GM04503 (cell line): ENCODE data around the gene ZEB2.

Source experiments
- DNase-seq: peaks from one replicate; pipeline ENCODE4 v3.0.0-alpha.2; 2012; ENCODE audit warnings: low read depth

ZEB2 gene

GRCh38 chr2:144470334-144470733 is 49.6 kb downstream of the ZEB2 start:
- DNase-seq = no peak

- no peak for DNase-seq
These were observed 50.1 kb downstream of the ZEB2 start for GRCh38 chr2:144469798-144470197.

- DNase-seq = no peak
These were observed 50.9 kb downstream of the ZEB2 start for GRCh38 chr2:144468823-144469595.

- no peak for DNase-seq
These were observed 52.3 kb downstream of the ZEB2 start for GRCh38 chr2:144467502-144468137.

- no peak for DNase-seq
These were observed 53.3 kb downstream of the ZEB2 start for GRCh38 chr2:144466637-144467036.

- DNase-seq = no peak
These were observed 54.2 kb downstream of the ZEB2 start for GRCh38 chr2:144465749-144466148.

- no peak for DNase-seq
These were observed 55.2 kb downstream of the ZEB2 start for GRCh38 chr2:144464730-144465129.

- DNase-seq = no peak
These were observed 56.7 kb downstream of the ZEB2 start for GRCh38 chr2:144463266-144463665.

GRCh38 chr2:144462266-144462665 is 57.7 kb downstream of the ZEB2 start:
- DNase-seq = no peak

- DNase-seq = no peak
These were observed 58.6 kb downstream of the ZEB2 start for GRCh38 chr2:144461308-144461766.

- no peak for DNase-seq
These were observed 59.1 kb downstream of the ZEB2 start for GRCh38 chr2:144460727-144461307.

GRCh38 chr2:144459937-144460336 is 60.0 kb downstream of the ZEB2 start:
- peak; percentile 27 for DNase-seq

- no peak for DNase-seq
These were observed 60.6 kb downstream of the ZEB2 start for GRCh38 chr2:144459286-144459685.

- no peak for DNase-seq
These were observed 61.4 kb downstream of the ZEB2 start for GRCh38 chr2:144458541-144458940.

GRCh38 chr2:144456680-144457079 is 63.2 kb downstream of the ZEB2 start:
- DNase-seq = peak; percentile 87

- DNase-seq = no peak
These were observed 63.9 kb downstream of the ZEB2 start for GRCh38 chr2:144455987-144456386.

GRCh38 chr2:144454466-144455287 is 65.2 kb downstream of the ZEB2 start:
- DNase-seq = no peak

GRCh38 chr2:144453486-144454158 is 66.3 kb downstream of the ZEB2 start:
- DNase-seq = no peak

GRCh38 chr2:144452989-144453336 is 67.0 kb downstream of the ZEB2 start:
- no peak for DNase-seq

GRCh38 chr2:144452169-144452988 is 67.5 kb downstream of the ZEB2 start:
- DNase-seq = no peak

- DNase-seq = no peak
These were observed 68.5 kb downstream of the ZEB2 start for GRCh38 chr2:144451443-144451842.
